Lower leg skin (tissue), 3 donors: ENCODE results near the gene VSIG10L.

Experiments
- CTCF ChIP-seq, 3 donors: fragments of 450-650 bp; IDR thresholded peaks; one replicate each; pipeline ENCODE4 v1.5.1; 2016; ENCODE audit warnings: antibody characterized with exemption in 3 of 3, mild to moderate bottlenecking in 3 of 3, moderate library complexity in 2 of 3
- POLR2A ChIP-seq, 2 donors: fragments of 450-650 bp; IDR thresholded peaks; one replicate each; pipeline ENCODE4 v1.6.1; 2016 to 2017; ENCODE audit warnings: antibody characterized with exemption in 2 of 2, mild to moderate bottlenecking in 1 of 2, moderate library complexity in 1 of 2

GRCh38 chr19:51368366-51369282 is 26.7 kb upstream of the VSIG10L start, which contains the start of gene CLDND2:
- no peak for TF ChIP-seq CTCF (IDR thresholded peaks at IDR 0.05)
- TF ChIP-seq POLR2A (IDR thresholded peaks at IDR 0.05), result no peak
